ENCODE data around the gene FOXP1. TPM values are rescaled to one million over a fixed set of nuclear protein-coding genes. Genes with fewer than 3 reads are reported as not detected.

Gene FOXP1
- total and polyA plus RNA-seq, 2 of the 13 experiments (the other 11 are each of a cell fraction or from before 2014, with no cell fraction given): 40.4 to 59.0 TPM

DNA sequence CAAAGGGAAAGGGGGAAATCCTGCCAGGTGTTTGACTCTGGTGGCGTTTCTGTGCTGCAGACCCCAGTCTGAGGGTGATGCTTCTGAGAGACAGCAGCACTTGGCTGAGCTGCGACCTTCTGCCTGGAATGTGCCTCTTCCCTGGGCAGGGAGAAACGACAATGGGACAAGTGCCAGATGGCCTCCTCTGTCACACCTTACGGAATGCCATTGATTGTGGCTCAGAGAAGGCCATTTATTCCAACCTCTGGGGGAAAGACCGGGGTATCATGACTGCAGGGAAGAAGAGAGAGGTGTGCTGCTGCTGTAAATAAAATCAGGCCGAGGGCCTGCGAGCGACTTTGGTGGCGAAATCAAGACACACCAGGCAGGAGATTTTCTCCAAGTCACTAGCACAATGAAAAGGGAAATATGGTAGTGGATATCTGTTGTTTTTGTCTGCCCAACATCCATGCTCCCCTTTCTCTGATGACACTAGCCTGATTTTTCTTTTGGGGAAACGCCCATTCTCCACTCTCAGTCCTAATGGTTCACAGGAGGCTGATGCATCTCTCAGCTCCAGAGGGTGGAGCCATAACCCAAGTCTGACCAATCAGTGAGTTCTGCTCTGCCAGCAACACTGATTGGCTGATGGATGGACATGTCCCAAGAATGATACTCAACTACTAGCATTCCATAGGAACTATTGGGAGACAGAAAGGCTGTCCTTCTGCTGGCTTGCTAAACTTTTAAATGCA, 336.1 kb downstream of the FOXP1 start (continued):
- TF ChIP-seq, protein P1, sequence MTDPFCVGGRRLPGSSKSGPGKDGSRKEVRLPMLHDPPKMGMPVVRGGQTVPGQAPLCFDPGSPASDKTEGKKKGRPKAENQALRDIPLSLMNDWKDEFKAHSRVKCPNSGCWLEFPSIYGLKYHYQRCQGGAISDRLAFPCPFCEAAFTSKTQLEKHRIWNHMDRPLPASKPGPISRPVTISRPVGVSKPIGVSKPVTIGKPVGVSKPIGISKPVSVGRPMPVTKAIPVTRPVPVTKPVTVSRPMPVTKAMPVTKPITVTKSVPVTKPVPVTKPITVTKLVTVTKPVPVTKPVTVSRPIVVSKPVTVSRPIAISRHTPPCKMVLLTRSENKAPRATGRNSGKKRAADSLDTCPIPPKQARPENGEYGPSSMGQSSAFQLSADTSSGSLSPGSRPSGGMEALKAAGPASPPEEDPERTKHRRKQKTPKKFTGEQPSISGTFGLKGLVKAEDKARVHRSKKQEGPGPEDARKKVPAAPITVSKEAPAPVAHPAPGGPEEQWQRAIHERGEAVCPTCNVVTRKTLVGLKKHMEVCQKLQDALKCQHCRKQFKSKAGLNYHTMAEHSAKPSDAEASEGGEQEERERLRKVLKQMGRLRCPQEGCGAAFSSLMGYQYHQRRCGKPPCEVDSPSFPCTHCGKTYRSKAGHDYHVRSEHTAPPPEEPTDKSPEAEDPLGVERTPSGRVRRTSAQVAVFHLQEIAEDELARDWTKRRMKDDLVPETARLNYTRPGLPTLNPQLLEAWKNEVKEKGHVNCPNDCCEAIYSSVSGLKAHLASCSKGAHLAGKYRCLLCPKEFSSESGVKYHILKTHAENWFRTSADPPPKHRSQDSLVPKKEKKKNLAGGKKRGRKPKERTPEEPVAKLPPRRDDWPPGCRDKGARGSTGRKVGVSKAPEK (CRISPR knock-in tag; IDR thresholded peaks at IDR 0.05; ENCODE audit: borderline replicate concordance): no peak
- TF ChIP-seq ZNF432 (CRISPR knock-in tag; IDR thresholded peaks at IDR 0.05; ENCODE audit: borderline replicate concordance) (no peak), ZNF562 (CRISPR knock-in tag; IDR thresholded peaks at IDR 0.05; ENCODE audit: borderline replicate concordance) (no peak), HNF4A (CRISPR knock-in tag; IDR thresholded peaks at IDR 0.05) (0 out of 2 replicates have a peak, but pooled peaks have one; percentile 15), STAG1 (CRISPR knock-in tag; IDR thresholded peaks at IDR 0.05) (peak; percentile 33), PITX1 (CRISPR knock-in tag; IDR thresholded peaks at IDR 0.05) (0 out of 2 replicates have a peak, but pooled peaks have one; percentile 11), NFYB (CRISPR knock-in tag; IDR thresholded peaks at IDR 0.05) (peak; percentile 76), ZNF292 (CRISPR knock-in tag; IDR thresholded peaks at IDR 0.05; ENCODE audit: borderline replicate concordance, low read depth) (peak; percentile 44; the same call in 1 of the 2 replicates), TBX2 (CRISPR knock-in tag; IDR thresholded peaks at IDR 0.05; ENCODE audit: borderline replicate concordance) (peak; percentile 51), GATAD2A (CRISPR knock-in tag; IDR thresholded peaks at IDR 0.05) (peak; percentile 21; the same call in 1 of the 2 replicates), ZKSCAN5 (CRISPR knock-in tag; IDR thresholded peaks at IDR 0.05) (no peak), SALL1 (CRISPR knock-in tag; IDR thresholded peaks at IDR 0.05) (peak; percentile 53), HOXA3 (CRISPR knock-in tag; IDR thresholded peaks at IDR 0.05) (0 out of 2 replicates have a peak, but pooled peaks have one; percentile 46), SOX6 (IDR thresholded peaks at IDR 0.05) (no peak), SOX6 (CRISPR knock-in tag; IDR thresholded peaks at IDR 0.05) (peak; percentile 49), SOX13 (IDR thresholded peaks at IDR 0.05) (no peak), SOX13 (CRISPR knock-in tag; conservative IDR thresholded peaks at IDR 0.05 in 1 of 2, IDR thresholded peaks at IDR 0.05 in 1 of 2) (peak in 1 of 2 experiments; percentile 89; a peak in 2 of 4 replicates)
- TF ChIP-seq, protein P2, sequence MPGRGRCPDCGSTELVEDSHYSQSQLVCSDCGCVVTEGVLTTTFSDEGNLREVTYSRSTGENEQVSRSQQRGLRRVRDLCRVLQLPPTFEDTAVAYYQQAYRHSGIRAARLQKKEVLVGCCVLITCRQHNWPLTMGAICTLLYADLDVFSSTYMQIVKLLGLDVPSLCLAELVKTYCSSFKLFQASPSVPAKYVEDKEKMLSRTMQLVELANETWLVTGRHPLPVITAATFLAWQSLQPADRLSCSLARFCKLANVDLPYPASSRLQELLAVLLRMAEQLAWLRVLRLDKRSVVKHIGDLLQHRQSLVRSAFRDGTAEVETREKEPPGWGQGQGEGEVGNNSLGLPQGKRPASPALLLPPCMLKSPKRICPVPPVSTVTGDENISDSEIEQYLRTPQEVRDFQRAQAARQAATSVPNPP (CRISPR knock-in tag; IDR thresholded peaks at IDR 0.05): no peak
- TF ChIP-seq, protein P3, sequence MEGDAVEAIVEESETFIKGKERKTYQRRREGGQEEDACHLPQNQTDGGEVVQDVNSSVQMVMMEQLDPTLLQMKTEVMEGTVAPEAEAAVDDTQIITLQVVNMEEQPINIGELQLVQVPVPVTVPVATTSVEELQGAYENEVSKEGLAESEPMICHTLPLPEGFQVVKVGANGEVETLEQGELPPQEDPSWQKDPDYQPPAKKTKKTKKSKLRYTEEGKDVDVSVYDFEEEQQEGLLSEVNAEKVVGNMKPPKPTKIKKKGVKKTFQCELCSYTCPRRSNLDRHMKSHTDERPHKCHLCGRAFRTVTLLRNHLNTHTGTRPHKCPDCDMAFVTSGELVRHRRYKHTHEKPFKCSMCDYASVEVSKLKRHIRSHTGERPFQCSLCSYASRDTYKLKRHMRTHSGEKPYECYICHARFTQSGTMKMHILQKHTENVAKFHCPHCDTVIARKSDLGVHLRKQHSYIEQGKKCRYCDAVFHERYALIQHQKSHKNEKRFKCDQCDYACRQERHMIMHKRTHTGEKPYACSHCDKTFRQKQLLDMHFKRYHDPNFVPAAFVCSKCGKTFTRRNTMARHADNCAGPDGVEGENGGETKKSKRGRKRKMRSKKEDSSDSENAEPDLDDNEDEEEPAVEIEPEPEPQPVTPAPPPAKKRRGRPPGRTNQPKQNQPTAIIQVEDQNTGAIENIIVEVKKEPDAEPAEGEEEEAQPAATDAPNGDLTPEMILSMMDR (CRISPR knock-in tag; IDR thresholded peaks at IDR 0.05): peak; percentile 38; the same call in 1 of the 2 replicates
- TF ChIP-seq, protein P4, sequence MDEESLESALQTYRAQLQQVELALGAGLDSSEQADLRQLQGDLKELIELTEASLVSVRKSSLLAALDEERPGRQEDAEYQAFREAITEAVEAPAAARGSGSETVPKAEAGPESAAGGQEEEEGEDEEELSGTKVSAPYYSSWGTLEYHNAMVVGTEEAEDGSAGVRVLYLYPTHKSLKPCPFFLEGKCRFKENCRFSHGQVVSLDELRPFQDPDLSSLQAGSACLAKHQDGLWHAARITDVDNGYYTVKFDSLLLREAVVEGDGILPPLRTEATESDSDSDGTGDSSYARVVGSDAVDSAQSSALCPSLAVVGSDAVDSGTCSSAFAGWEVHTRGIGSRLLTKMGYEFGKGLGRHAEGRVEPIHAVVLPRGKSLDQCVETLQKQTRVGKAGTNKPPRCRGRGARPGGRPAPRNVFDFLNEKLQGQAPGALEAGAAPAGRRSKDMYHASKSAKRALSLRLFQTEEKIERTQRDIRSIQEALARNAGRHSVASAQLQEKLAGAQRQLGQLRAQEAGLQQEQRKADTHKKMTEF (CRISPR knock-in tag; IDR thresholded peaks at IDR 0.05): no peak
- TF ChIP-seq, protein P5, sequence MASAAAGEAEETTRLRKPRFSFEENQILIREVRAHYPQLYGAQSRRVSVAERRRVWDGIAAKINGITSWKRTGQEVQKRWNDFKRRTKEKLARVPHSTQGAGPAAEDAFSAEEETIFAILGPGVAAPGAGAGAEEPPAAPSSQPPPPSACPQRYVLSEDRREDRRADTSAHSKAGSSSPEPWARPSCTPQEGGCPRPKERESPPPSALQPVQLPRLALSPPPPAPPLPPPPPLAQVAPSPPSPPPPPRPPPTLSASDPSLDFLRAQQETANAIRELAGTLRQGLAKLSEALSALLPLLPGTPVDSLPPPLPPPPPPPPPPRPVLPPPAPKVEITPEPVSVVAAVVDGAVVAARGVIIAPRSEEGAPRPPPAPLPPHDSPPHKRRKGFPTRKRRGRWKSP (CRISPR knock-in tag; IDR thresholded peaks at IDR 0.05): 0 out of 2 replicates have a peak, but pooled peaks have one; percentile 20
